NCI-H128 (cell line): Measurements from ENCODE around the gene MRPL50.
"Not testable (repeated sequence)": the region's sequence is repeated elsewhere in the genome, so short reads cannot be mapped to it uniquely, and the experiment has no call there.

Experiments used
- DNase-seq: peaks from one replicate; lab custom pipeline; 2025; ENCODE audit not compliant: unreplicated experiment; lab: John Stamatoyannopoulos, UW

Gene MRPL50

DNA sequence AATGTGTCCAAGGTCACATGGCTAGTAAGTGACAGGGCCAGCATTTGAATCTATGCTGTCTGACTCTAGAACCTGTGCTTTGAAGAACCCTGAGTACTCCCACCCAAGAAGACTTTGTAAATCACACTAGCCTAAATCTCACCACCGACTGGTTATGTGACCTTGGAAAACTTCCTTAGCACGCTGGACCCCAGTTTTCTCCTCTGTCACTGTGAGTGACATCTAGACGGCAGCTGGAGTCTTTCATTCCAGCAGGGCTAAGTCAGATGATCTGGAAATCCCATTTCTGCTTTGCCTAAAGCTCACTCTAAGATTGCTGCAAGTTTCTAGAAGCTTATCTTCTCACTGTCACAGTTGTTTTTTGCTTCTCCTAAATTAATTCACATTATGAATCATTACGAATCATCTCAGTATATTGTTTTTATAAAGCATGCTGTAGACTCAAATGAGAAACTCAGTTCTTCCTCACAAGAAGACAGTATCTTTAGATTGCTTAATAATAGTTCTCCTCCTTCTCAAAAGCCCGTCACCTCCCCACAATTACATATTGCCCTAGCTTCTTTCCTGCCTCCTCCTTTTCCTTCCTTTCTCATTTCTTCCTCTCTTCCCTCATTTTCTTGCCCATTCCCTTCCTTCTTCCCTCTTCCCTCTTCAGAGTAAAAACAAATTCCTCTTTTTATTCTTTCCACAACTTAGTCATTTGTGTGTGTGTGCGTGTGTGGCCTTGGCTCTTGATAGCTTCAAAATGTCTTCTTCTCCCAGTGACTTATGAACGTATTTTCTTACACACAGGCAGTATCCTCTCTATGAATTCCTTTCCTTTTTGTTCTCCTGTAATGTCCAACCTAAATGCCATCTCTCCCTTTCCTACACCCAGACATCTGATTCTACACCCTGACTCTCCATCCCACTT lies 20.4 kb upstream of the MRPL50 start:
- no peak for DNase-seq

DNA sequence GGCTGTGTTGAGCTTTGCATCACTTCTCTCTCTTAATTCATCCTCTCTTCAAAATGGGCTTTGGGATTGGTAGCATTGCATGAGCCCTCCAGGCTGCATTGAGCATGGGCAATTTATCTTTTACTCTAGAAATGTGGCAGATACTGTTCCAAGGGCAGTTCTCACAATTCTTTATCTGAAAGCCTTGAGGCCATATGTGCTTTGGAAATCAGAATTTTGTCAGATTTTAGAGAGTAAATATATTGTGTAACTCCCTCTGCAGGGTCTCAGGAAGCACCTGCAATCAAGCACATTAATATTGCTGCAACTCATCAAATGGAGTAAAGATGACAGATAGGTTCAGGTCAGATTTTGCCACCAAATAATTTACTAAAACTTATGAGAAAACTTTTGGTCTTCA lies 19.6 kb upstream of the MRPL50 start:
- DNase-seq, result no peak

DNA sequence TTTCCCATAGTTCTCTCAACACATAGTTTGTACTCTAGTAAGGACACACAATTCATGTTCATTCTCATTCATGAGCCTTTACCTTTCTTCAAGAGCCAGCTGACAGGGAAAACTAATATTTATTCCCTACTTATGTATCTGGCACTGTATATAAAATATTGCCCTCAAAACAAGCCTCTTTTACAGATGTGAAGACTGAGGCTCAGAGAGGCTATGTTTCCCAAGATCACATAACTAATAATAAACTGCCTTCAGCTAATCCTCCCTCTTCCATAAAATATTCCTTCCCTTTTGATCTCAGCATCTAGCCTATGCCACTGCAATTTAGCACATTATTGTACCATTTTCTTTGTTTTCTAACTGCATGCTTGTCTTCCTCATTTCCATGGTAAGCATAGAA lies 19.0 kb upstream of the MRPL50 start:
- no peak for DNase-seq

DNA sequence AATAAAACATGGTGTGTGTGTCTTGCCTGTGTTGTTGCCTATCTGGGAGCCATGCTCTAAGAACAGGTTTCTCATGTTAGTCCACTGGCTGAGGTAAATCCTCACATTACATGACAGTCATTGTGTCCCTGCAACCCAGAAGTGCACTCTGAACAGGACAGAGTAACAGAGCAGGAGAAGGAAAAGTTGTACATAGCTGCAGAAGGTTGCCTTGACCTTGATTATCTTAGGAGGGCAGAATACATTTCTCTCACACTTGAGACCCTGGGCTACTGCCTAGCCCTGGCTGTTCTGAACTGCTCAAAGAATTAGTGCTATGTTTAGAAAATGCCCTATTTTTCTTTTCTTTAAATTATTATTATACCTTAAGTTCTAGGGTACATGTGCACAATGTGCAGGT lies 17.2 kb upstream of the MRPL50 start:
- no peak for DNase-seq

DNA sequence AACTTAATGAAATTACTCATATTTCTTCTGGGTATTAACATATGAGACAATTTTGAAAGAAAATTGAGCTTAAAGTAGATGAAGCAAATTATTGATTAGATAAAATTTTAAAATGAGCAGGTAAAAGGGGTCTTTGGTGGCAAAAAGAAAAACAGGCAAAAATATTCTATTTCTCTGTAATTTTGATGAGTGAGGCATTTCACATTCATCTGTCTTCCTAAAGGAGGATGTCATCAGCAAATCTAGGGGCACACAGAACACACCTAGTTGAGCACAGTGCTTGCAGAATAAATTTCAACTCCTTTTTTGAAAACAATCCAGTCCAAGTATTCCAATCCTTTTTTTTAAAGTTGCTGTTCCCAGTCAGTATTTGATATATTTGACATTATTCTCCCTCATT lies 16.4 kb upstream of the MRPL50 start:
- no peak for DNase-seq

DNA sequence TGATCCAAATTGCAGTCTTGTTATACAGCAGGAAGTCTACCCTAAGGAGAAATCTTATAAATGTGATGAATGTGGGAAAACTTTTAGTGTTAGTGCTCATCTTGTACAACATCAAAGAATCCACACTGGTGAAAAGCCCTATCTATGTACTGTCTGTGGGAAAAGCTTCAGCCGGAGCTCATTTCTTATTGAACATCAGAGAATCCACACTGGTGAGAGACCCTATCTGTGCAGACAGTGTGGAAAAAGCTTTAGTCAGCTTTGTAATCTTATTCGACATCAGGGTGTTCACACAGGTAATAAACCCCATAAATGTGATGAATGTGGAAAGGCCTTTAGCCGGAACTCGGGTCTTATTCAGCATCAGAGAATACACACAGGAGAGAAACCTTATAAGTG lies 10.7 kb upstream of the MRPL50 start:
- DNase-seq, result no peak

DNA sequence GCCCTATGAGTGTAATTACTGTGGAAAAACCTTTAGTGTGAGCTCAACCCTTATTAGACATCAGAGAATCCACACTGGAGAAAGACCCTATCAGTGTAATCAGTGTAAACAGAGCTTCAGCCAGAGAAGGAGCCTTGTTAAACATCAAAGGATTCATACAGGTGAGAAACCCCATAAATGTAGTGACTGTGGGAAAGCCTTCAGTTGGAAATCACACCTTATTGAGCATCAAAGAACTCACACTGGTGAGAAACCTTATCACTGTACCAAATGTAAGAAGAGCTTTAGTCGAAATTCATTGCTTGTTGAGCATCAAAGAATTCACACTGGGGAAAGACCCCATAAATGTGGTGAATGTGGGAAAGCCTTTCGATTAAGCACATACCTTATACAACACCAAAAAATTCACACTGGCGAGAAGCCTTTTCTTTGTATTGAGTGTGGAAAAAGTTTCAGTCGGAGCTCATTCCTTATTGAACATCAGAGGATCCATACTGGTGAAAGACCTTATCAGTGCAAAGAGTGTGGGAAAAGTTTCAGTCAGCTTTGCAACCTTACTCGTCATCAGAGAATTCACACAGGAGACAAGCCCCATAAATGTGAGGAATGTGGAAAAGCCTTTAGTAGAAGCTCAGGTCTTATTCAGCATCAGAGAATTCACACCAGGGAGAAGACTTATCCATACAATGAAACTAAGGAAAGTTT lies 10.1 kb upstream of the MRPL50 start:
- no peak for DNase-seq

DNA sequence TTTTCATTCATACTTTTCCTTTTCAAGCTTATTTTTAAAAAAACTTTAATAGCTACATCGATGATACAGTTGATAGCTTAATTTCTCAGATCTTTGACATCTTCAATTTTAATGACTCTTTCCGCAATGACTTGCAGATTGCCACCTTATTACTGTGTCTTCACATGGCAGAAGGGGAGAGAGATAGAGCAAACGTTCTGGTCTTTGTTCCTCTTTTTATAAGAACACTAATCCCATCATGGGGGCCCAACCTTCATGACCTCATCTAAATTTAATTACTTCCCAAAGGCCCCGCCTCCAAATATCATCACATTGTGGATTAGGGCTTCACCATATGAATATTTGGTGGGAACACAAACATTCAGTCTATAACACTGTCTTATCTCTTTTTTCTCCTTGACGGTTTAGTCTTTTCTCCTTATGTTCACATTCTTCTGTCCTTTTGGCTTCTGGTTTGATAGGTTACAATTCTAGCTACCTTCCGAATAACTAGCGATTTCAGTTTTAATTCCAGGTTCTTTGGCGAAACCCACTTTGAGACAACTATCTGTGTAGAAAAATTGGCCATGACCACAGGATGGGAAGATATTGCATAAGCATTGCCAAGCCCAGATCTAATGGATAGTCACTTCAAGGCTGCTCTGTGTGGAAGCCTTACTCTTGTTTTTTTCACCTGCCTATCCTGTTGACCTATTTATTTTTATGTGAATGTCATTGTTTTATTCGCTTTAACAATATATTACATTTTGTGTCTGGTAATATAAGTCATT lies 5.3 kb upstream of the MRPL50 start:
- no peak for DNase-seq

DNA sequence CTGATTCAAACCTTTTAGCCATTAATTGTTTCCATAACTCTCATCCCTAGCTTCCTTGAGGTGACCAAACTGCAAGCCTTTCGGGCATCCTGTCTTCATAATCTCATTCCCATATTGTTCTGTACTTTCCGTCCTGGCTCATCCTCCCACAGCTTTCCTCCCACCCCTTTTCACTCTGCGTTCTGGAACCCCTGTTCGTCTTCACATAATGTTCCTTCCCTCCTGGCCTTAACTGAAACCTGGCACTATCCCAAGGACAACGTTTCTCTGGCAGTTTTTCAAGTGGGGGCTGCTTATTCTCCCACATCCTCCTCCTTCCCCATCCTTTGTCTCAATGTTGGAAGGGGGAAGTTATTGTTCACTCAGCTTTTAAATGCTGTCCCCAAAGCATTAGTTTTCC lies 1.7 kb upstream of the MRPL50 start:
- no peak for DNase-seq

DNA sequence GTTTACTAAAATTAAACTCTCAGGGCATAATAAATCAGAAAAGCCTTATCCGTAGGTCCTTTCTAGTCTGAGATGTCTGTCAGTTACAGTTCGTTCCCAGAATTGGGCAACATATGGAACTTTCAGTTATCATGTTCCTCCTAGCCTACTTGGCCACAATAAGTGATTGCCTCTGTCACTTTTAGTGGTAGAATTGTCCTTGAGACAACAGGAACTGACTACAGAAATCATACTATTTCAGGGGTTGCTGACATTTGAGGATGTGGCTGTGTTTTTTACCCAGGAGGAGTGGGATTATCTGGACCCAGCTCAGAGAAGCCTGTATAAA lies 1.2 kb upstream of the MRPL50 start:
- no peak for DNase-seq

DNA sequence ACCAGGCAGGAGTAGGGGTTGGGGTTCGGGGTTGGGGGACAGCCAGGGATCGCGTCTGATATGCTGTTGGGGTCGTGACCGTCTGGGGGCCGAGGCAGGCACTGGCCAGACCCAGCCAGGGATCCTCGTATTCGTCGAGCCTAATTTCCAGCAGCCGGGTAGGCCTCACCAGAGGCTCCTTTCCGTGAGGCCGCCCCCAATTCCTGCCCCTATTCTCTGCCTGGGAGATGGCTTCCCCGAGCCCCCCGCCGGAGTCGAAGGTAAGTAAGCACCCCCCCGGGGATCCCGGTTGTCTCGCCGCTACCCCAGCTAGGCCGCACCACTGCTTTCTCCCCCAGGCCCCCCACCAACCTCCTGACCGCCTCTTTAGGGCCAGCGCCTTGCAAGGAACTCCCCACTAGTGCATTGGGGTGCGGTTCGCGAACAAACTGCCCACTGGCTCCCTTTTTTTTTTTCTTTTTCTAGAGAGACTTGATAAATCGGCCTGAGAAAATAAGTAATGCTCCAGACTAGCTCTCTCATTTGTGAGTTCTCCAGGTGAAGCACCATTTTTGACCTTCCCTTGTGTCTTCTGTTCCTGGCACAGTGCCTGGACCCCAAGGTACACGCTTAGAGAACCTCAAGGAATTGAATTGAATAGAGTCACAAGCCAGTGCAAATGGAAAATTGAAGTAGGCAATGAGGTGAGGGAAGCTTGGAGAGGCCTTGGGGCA lies 668 bp upstream of the MRPL50 start:
- peak; percentile 1 for DNase-seq

DNA sequence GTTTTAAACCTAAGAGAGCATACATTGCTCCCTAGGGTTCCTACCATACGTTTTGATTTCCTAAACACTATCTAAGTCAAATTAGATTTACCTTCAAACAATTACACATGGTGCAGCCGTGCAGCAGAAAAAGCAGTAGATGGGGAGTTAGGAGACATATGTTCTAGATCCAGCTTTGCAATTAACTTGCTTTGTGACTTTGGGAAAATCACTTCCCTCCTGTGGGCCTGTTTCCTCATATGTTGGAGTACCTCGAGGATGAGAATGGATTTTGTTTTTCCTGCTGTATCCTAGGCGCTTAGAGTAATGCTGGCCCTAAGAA lies 711 bp downstream of the MRPL50 start:
- DNase-seq, result no peak

DNA sequence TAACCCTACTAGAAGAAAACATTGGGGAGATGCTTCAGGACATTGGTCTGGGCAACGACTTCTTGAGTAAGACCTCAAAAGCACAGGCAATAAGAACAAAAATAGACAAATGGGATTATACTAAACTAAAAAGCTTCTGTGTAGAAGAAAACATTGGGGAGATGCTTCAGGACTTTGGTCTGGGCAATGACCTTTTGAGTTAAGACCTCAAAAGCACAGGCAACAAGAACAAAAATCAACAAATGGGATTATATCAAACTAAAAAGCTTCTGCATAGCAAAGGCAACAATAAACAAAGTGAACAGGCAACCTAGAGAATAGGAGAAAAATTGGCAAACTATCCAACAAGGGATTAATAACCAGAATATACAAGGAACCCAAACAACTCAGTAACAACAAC lies 3.7 kb downstream of the MRPL50 start:
- DNase-seq, result no peak

DNA sequence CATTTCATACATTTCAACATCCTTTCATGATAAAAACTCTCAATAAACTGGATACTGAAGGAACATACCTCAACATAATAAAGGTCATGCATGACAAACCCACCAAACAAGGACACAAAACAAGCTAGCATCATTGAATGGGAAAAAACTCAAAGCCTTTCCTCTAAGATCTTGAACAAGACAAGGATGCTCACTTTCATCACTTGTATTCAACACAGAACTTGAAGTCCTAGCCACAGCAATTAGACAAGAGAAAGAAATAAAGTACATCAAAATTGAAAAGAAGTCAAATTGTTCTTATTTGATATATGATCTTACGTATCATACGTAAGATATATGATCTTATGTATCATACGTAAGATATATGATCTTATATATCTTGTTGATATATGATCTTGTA lies 5.3 kb downstream of the MRPL50 start:
- no peak for DNase-seq

DNA sequence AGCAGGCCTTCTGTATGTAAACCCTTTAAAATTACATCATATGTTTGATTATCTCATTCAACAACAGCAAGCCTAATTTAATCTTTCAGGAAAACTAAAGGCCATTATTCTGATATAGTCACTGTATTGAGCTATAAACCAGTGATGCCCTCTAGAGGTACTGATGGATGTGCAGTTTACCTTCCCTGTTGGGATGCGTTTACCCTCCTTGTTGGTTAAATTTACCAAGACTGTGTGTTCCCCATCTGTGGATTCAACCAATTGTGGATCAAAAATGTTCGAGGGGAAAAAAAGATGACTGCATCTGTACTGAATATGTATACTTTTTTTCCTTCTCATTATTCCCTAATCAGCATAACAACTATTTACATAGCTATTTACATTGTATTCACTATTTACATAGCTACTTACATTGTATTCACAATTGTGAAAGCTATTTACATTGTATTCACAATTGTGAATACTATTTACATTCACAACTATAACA lies 9.9 kb downstream of the MRPL50 start:
- DNase-seq, result no peak

DNA sequence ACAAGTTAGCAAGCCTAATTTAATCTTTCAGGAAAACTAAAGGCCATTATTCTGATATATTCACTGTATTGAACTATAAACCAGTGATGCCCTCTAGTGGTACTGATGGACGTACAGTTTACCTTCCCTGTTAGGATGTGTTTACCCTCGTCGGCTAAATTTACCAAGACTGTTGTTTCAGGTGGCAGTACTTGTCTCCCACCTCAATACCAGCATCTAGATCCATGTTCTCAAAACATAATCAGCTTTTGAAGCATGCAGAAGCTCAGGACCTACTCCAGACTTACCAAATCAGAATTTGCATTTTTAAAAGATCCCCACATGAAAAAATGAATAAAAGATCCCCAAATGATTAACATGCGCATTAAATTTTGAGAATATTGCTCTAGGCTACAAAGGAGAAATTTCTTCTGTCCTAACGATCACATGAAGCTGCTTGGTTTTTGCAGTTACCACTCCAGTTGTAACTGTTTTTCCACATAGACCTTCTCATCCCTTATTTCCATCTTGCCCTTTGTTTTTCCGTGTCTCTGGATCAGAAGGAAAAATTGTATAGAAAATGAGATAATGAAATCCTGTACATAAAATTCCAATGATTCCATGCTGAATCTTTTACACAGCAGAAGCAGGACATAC lies 10.4 kb downstream of the MRPL50 start:
- peak; percentile 2 for DNase-seq

DNA sequence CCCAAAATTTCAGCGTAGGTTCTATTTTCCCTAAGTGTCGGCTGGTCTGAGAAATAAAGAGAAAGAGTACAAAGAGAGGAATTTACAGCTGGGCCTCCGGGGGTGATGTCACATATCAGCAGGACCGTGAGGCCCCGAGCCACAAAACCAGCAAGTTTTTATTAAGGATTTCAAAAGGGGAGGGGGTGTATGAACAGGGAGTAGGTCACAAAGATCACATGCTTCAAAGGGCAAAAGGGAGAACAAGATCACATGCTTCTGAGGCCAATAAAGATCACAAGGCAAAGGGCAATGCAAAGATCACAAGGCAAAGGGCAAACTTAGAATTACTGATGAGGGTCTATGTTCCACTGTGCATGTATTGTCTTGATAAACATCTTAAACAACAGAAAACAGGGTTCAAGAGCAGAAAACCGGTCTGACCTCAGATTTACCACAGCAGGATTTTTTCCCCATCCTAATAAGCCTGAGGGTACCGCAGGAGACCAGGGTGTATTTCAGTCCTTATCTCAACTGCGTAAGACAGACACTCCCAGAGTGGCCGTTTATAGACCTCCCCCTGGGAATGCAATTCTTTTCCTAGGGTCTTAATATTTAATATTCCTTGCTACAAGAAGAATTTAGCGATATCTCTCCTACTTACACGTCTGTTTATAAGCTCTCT lies 13.4 kb downstream of the MRPL50 start, which contains the start of gene BAAT:
Gene BAAT, minus strand, starts transcription at position 134 of the 664 bp plus-strand sequence. CDS start 13,602 bp downstream, outside the sequence.
- not testable (repeated sequence) for DNase-seq

DNA sequence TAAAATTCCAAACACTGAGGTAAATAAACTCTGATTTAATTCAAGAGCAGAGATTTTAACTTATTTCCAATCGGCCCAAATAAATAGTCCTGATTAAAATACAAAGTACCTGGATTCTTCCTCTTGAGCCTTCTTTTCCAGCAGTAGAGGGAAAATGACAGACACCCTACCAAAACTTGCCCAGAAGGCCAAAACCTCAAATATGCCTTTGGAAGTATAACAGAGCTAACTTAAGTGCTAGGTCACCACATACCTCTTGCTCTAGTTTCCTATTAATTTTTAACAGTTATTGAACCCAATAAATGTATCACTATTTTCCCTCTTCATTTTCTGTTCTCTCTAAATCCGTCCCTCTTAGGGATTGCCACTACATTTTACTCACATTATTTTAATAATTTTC lies 15.1 kb downstream of the MRPL50 start:
- DNase-seq, result no peak

DNA sequence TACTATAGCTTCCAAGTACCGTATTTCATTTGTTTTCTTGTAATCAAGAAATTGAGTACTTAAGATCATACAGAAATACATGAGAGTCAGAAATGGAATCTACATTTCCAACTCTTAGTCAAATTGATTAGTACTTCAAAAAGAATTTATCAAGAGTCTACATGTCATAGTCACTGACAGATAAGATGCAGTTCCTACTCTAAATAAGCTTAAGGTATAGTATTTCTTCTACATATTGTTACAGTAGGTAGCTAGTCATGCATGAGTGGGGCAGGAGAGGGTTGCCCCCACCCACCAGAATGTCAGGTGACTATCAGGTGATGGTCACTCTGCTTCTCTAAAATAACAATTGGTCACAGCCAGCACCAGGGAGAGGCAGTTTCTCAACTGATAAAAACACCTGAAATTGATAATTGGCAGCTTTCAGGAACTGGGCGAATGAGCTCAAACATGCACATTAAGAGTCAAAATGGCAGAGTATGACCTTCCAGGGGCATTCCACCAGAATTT lies 16.5 kb downstream of the MRPL50 start:
- DNase-seq, result no peak

DNA sequence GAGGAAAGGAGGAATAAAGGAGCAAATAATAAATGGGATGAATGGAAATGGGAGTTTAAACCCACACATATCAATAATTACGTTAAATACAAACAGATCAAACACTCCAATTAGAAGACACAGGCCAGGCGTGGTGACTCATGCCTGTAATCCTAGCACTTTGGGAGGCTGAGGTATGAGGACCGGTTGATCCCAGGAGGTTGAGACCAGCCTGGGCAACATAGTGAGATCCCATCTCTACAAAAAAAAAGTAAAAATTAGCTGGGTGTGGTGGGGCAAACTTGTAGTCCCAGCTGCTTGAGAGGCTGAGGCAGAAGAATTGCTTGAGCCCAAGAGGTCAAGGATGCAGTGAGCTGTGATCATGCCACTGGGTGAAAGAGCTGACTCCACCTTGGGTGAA lies 17.3 kb downstream of the MRPL50 start:
- no peak for DNase-seq
